ENCODE measurements around the gene GRAMD1A.

The GRAMD1A gene

GRCh38 chr19:35073941-35074340 lies 73.8 kb downstream of the GRAMD1A start:
- Histone ChIP-seq H3K4me3 (no peak overlapping the region), H3K9ac (ENCODE audit: insufficient read length) (no peak overlapping the region), H3K36me3 (ENCODE audit: insufficient read depth, low read length) (no peaks in the 10 kb centered on the region), H3K27ac (no peak overlapping the region), H3K9me3 (ENCODE audit: low read depth, low read length) (no peaks in the 10 kb centered on the region)
- DNase-seq (ENCODE audit: low read depth, low spot score) = no peak
- TF ChIP-seq POLR2AphosphoS5 (IDR thresholded peaks at IDR 0.05; ENCODE audit: borderline replicate concordance, low read depth, low read length) = no peak
- TF ChIP-seq FOXP2 (optimal IDR thresholded peaks at IDR 0.05; ENCODE audit: control extremely low read depth, extremely low read length, insufficient read depth) = no peak

GRCh38 chr19:35074426-35075201 lies 74.5 kb downstream of the GRAMD1A start:
- Histone ChIP-seq H3K27ac (no peak overlapping the region), H3K4me3 (no peak overlapping the region), H3K9me3 (ENCODE audit: low read depth, low read length) (no peaks in the 10 kb centered on the region), H3K9ac (ENCODE audit: insufficient read length) (no peak overlapping the region), H3K36me3 (ENCODE audit: insufficient read depth, low read length) (no peaks in the 10 kb centered on the region)
- no peak for TF ChIP-seq EZH2 (IDR thresholded peaks at IDR 0.05)
- no peak for TF ChIP-seq POLR2AphosphoS5 (IDR thresholded peaks at IDR 0.05; ENCODE audit: borderline replicate concordance, low read depth, low read length)
- no peak for TF ChIP-seq FOXP2 (optimal IDR thresholded peaks at IDR 0.05; ENCODE audit: control extremely low read depth, extremely low read length, insufficient read depth)
- no peak for DNase-seq (ENCODE audit: low read depth, low spot score)

- DNase-seq (ENCODE audit: low read depth, low spot score) = no peak
- H3K9ac ChIP-seq (ENCODE audit: insufficient read length) = no peak overlapping the region
- no peak overlapping the region for H3K4me3 ChIP-seq
- no peak overlapping the region for H3K27ac ChIP-seq
- H3K36me3 ChIP-seq (ENCODE audit: insufficient read depth, low read length) = no peaks in the 10 kb centered on the region
- no peaks in the 10 kb centered on the region for H3K9me3 ChIP-seq (ENCODE audit: low read depth, low read length)
- TF ChIP-seq POLR2AphosphoS5 (IDR thresholded peaks at IDR 0.05; ENCODE audit: borderline replicate concordance, low read depth, low read length) (no peak), EZH2 (IDR thresholded peaks at IDR 0.05) (no peak), FOXP2 (optimal IDR thresholded peaks at IDR 0.05; ENCODE audit: control extremely low read depth, extremely low read length, insufficient read depth) (no peak)
These were observed 75.3 kb downstream of the GRAMD1A start for GRCh38 chr19:35075202-35076025.

- no peaks in the 10 kb centered on the region for H3K36me3 ChIP-seq (ENCODE audit: insufficient read depth, low read length)
- H3K27ac ChIP-seq = no peak overlapping the region
- TF ChIP-seq EZH2 (IDR thresholded peaks at IDR 0.05) (no peak), POLR2AphosphoS5 (IDR thresholded peaks at IDR 0.05; ENCODE audit: borderline replicate concordance, low read depth, low read length) (no peak), FOXP2 (optimal IDR thresholded peaks at IDR 0.05; ENCODE audit: control extremely low read depth, extremely low read length, insufficient read depth) (no peak)
- no peak for DNase-seq (ENCODE audit: low read depth, low spot score)
- no peaks in the 10 kb centered on the region for H3K9me3 ChIP-seq (ENCODE audit: low read depth, low read length)
- H3K4me3 ChIP-seq = no peak overlapping the region
- H3K9ac ChIP-seq (ENCODE audit: insufficient read length) = no peak overlapping the region
These were observed 75.9 kb downstream of the GRAMD1A start for GRCh38 chr19:35076026-35076370.
